A549 treated with CORT108297 at 1 μM for 4 hours (cell line): ENCODE results near the gene PRPF4. TPM values are rescaled to one million over a fixed set of nuclear protein-coding genes. Genes with fewer than 3 reads are reported as not detected.

Experiments
- total RNA-seq: library from RNA; stranded (reverse); fragments of 200-300 nt; extraction: Qiagen RNA extraction; gene quantifications from 5 replicates; pipeline ENCODE4 v1.2.3, GENCODE V29; 2022

PRPF4 gene
- 55.1 to 61.9 TPM (median 55.6 TPM) in 5 replicates for total RNA-seq

DNA sequence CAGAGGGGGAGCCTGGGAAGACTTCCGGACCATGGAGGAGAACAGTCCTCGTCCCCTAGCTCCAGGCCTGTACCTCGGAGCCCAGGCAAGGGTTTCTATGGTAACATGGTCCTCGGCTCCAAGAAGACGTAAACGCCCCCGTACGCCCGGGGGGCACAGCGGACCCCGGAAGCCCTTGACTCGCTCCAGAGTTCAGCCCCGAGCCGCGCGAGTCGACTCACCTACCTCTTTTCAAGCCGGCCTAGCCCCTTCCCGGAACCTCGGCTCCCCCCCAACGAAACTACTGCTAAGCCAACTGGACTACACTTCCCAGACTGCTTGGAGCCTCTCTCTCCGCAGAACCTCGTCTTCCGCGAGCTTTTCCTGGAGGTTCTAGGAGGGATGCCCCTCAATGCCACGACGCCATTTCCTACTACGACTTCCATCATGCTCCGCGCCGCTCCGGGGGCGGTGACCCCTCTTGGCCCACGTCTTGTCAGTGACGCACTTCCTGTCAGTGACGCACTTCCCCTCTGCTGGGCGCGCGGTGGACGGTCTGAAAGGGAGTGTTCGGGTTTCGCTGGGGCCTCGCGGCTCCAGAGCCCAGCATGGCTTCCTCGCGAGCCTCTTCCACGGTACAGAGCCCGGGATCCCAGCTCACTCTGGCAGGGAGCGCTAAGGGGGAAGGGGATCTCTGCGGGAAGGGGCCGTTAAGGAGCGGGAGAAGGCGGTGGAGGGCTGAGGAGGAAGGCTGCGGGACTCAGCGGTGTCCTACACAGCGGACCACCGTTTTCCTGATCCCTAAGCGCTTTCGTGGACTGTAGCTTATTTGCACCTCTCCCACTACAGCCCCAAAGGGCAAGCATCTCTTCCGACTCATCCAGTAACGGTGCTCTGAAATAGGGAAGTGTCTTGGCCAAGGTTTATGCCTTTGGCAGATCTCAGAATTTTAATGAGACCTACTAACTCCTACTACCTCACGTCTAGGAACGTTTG, at the start of gene PRPF4, which contains the start of gene CDC26:
TSS of gene PRPF4 (plus strand) at position 502 of the 975 bp plus-strand sequence. CDS start at position 588, 86 bp downstream.
TSS of gene CDC26 (minus strand) at position 416 of the 975 bp plus-strand sequence. CDS start 3,065 bp downstream, outside the sequence.

DNA sequence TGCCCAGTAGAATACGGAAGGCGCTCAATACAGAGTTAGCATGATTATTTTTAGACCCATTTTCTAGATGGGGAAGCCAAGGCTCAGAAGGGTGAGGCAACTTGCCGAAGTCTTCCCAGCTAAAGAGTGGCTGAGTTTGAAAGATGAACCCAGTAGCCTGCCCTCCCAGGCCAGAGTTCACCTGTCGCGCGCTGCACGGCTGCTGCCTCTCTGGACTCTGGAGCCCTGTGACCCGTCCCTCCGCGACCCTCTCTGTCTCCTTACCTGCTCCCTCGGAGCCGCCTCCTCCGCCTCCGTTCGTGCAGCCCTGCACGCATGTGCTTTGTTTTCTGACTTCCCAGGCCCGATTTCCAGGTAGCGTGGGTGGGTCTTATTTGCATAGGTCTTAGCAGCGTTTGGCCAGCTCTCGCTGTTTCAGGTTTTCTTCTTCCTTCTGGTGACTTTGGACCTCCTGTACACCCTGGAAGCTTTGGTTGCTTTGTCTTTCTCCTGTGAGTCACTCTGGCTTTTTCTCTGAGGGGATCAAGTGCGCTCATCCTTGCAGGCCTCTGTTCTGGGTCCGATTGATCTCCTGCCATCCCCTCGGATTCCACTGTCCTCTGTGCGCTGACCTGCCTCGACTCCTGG, 27.4 kb downstream of the PRPF4 start, which contains the start of gene RNF183:
TSS of gene RNF183 (minus strand) at position 585 of the 627 bp plus-strand sequence. CDS start 5,192 bp downstream, outside the sequence.

DNA sequence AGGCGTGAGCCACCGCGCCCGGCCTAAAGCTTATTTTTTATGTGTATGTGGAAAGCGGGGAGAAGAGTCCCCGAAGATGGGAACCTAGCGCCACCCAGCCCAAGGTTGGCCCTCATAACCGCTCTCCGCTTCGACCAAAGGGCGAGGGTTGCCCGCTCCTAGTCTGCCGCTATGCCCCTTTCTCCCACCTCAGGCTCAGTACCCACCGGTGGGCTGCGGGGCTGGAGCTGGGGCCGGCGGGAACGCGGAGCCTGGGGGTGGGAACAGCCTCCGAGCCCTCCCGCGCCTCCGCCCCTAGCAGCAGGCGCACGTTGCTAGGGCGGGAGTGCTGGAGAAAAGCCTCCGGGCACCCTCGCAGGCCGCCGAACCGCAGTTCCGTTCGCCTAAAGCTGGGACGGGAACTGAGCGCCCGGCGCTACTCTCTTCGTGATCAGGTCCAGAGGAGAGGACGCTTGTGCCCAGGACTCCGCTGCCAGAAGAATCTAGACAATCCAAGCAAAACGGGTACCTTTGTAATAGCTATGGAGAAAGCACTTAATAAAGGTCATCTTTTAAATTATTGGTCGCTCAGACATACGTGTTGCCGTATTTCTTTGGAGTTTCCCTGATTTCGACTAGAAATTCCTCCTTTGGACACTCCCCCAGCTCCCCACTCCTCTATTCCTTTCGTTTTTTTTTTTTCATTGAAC, 64.7 kb downstream of the PRPF4 start, which contains the start of gene WDR31:
TSS of gene WDR31 (minus strand) at position 265 of the 689 bp plus-strand sequence. CDS start 8,253 bp downstream, outside the sequence.

Other genes with a start within 250 kb of the PRPF4 start
- 1.3 to 2.3 TPM (median 1.6 TPM) in 5 replicates for gene ZFP37, start 218.9 kb upstream of the PRPF4 start, total RNA-seq
- 7.0 to 7.9 TPM (median 7.3 TPM) in 5 replicates for gene SLC31A2, start 124.7 kb upstream of the PRPF4 start, total RNA-seq
- gene FKBP15, start 54.4 kb upstream of the PRPF4 start, total RNA-seq: 17.1 to 18.6 TPM (median 18.0 TPM) in 5 replicates
- gene SLC31A1, start 54.1 kb upstream of the PRPF4 start, total RNA-seq: 19.1 to 21.7 TPM (median 20.5 TPM) in 5 replicates
- gene CDC26, start 86 bp upstream of the PRPF4 start, total RNA-seq: 42.9 to 71.8 TPM (median 48.8 TPM) in 5 replicates
- gene RNF183, start 27.7 kb downstream of the PRPF4 start, total RNA-seq: 0.15 TPM in 1 of 5 replicates, not detected in the others
- gene WDR31, start 64.6 kb downstream of the PRPF4 start, total RNA-seq: 0.95 to 1.4 TPM (median 1.1 TPM) in 5 replicates
- 0.08 to 0.12 TPM (median 0.09 TPM) in 3 of 5 replicates, not detected in the others for gene BSPRY, start 73.9 kb downstream of the PRPF4 start, total RNA-seq
- 21.9 to 27.5 TPM (median 25.6 TPM) in 5 replicates for gene HDHD3, start 101.3 kb downstream of the PRPF4 start, total RNA-seq
- 13.5 to 17.8 TPM (median 15.9 TPM) in 5 replicates for gene ALAD, start 125.6 kb downstream of the PRPF4 start, total RNA-seq
- 108 to 128 TPM (median 112 TPM) in 5 replicates for gene POLE3, start 135.0 kb downstream of the PRPF4 start, total RNA-seq
- 0.53 to 0.88 TPM (median 0.65 TPM) in 5 replicates for gene C9orf43, start 135.1 kb downstream of the PRPF4 start, total RNA-seq
- 21.7 to 26.2 TPM (median 23.8 TPM) in 5 replicates for gene RGS3, start 188.1 kb downstream of the PRPF4 start, total RNA-seq